Suprapubic skin (tissue), 4 donors: ENCODE data around the gene OR2B2.

Experiments
- EP300 ChIP-seq: sonication (generic); formaldehyde crosslinking; IDR thresholded peaks from one replicate; pipeline ENCODE4 v1.6.1; 2017; ENCODE audit warnings: antibody characterized with exemption
- POLR2AphosphoS5 ChIP-seq, 3 donors: sonication (generic); formaldehyde crosslinking; IDR thresholded peaks; one replicate each; pipeline ENCODE4 v1.6.1; 2017; ENCODE audit warnings: antibody characterized with exemption in 3 of 3
- TF ChIP-seq, protein P1 (sequence below), 2 donors: fragments of 200-600 bp in 1 of 2; fragments of 450-650 bp in 1 of 2; sonication (generic) in 1 of 2; IDR thresholded peaks; one replicate each; pipeline ENCODE4 v1.5.1; 2016 to 2019; ENCODE audit warnings: antibody characterized with exemption in 2 of 2, mild to moderate bottlenecking in 1 of 2, moderate library complexity in 1 of 2

- no peak for TF ChIP-seq POLR2AphosphoS5 (IDR thresholded peaks at IDR 0.05)
- TF ChIP-seq, protein P1, sequence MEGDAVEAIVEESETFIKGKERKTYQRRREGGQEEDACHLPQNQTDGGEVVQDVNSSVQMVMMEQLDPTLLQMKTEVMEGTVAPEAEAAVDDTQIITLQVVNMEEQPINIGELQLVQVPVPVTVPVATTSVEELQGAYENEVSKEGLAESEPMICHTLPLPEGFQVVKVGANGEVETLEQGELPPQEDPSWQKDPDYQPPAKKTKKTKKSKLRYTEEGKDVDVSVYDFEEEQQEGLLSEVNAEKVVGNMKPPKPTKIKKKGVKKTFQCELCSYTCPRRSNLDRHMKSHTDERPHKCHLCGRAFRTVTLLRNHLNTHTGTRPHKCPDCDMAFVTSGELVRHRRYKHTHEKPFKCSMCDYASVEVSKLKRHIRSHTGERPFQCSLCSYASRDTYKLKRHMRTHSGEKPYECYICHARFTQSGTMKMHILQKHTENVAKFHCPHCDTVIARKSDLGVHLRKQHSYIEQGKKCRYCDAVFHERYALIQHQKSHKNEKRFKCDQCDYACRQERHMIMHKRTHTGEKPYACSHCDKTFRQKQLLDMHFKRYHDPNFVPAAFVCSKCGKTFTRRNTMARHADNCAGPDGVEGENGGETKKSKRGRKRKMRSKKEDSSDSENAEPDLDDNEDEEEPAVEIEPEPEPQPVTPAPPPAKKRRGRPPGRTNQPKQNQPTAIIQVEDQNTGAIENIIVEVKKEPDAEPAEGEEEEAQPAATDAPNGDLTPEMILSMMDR (IDR thresholded peaks at IDR 0.05): no peak
- TF ChIP-seq EP300: no peak
Observed at GRCh38 chr6:27911956-27912446, at the start of gene OR2B2.
